GM12878 (cell line): ENCODE data around the gene PITPNM3. TPM values are rescaled to one million over a fixed set of nuclear protein-coding genes. Genes with fewer than 3 reads are reported as not detected.

ENCODE experiments used
- ATAC-seq: fragments of 200-7000 bp; cut with Tn5 transposase; 3 replicates; pipeline ENCODE4 v1.9.1; 2020; ENCODE audit warnings: mild to moderate bottlenecking, moderate library complexity
- BruUV-seq: library from RNA; stranded (reverse); fragments of 400-500 nt; replicated peaks from 2 replicates; lab custom pipeline; 2021; lab: Mats Ljungman, UMichigan
- CTCF ChIA-PET: fragments of 300-600 bp; sonication (Branson Sonifier 250); formaldehyde crosslinking; extraction: SDS; loops from one replicate; lab custom pipeline; 2021; ENCODE audit warnings: inconsistent platforms; lab: Yijun Ruan, JAX
- POLR2A ChIA-PET: fragments of 350-600 bp; formaldehyde crosslinking; extraction: SDS; loops from one replicate; lab custom pipeline; 2021; ENCODE audit warnings: inconsistent platforms; lab: Charles Lee
- RAD21 ChIA-PET: fragments of 300-600 bp; sonication (Branson Sonifier 250); formaldehyde crosslinking; loops from one replicate; lab custom pipeline; 2023; ENCODE audit warnings: antibody characterized with exemption; ENCODE audit not compliant: unreplicated experiment; lab: Charles Lee
- SMC1A ChIA-PET: fragments of 300-600 bp; sonication (Branson Sonifier 250); formaldehyde crosslinking; loops from one replicate; lab custom pipeline; 2023; ENCODE audit not compliant: unreplicated experiment, uncharacterized antibody; lab: Charles Lee
- DNase-seq: peaks from one replicate; pipeline ENCODE4 v3.0.0-alpha.2; 2011; ENCODE audit warnings: low read depth, low spot score
- FAIRE-seq: peaks from 3 replicates; lab custom pipeline; 2011; peaks lifted over from hg19 to GRCh38; lab: Jason Lieb, UNC
- H2AFZ ChIP-seq: 2 replicates; pipeline ENCODE4 v1.6.0; 2011; ENCODE audit warnings: low read depth, low read length, control low read depth; ENCODE audit not compliant: control insufficient read depth
- H3K27ac ChIP-seq: 2 replicates; pipeline ENCODE4 v1.5.1; 2011; ENCODE audit warnings: control low read depth; ENCODE audit not compliant: control insufficient read depth, insufficient read depth
- H3K27me3 ChIP-seq, 2 experiments: replicated peaks in 1 of 2; 2 replicates each; pipeline versions ENCODE4 v1.6.0 to v1.6.1; 2011; ENCODE audit warnings: low read length in 1 of 2; ENCODE audit not compliant: control insufficient read depth in 2 of 2, insufficient read depth in 2 of 2
- H3K36me3 ChIP-seq, 2 experiments: 2 replicates each; pipeline ENCODE4 v1.5.1; 2011; ENCODE audit warnings: low read length in 1 of 2; ENCODE audit not compliant: control insufficient read depth in 2 of 2, insufficient read depth in 2 of 2
- H3K4me1 ChIP-seq: 2 replicates; pipeline ENCODE4 v1.6.1; 2011; ENCODE audit warnings: mild to moderate bottlenecking, low read length, moderate library complexity, mixed read lengths; ENCODE audit not compliant: control insufficient read depth, insufficient read depth
- H3K4me2 ChIP-seq: 2 replicates; pipeline ENCODE4 v1.6.0; 2011; ENCODE audit warnings: control low read depth; ENCODE audit not compliant: control insufficient read depth, insufficient read depth
- H3K4me3 ChIP-seq: fragments of 200-600 bp; sonication (generic); 2 replicates; pipeline ENCODE4 v1.5.1; 2016
- H3K79me2 ChIP-seq: 2 replicates; pipeline ENCODE4 v1.6.0; 2011; ENCODE audit warnings: low read length; ENCODE audit not compliant: control insufficient read depth, insufficient read depth
- H3K9ac ChIP-seq: 2 replicates; pipeline ENCODE4 v1.8.0; 2011; ENCODE audit warnings: low read length, control low read depth, mixed read lengths; ENCODE audit not compliant: control insufficient read depth, insufficient read depth
- H3K9me3 ChIP-seq: replicated peaks from 3 replicates; pipeline ENCODE4 v1.5.1; 2011; ENCODE audit warnings: mild to moderate bottlenecking, low read length; ENCODE audit not compliant: control insufficient read depth, insufficient read depth
- H4K20me1 ChIP-seq: 2 replicates; pipeline ENCODE4 v1.6.0; 2011; ENCODE audit not compliant: control insufficient read depth, insufficient read depth
- BACH1 ChIP-seq: fragments of 450-650 bp; IDR thresholded peaks from 2 replicates; pipeline ENCODE4 v1.6.1; 2017; ENCODE audit warnings: mild to moderate bottlenecking, borderline replicate concordance
- CBFB ChIP-seq: IDR thresholded peaks from 2 replicates; pipeline ENCODE4 v1.6.1; 2016; ENCODE audit warnings: antibody characterized with exemption, low read depth
- CBX3 ChIP-seq: fragments of 200-600 bp; sonication (generic); IDR thresholded peaks from 2 replicates; pipeline ENCODE4 v1.6.1; 2016; ENCODE audit warnings: low read depth, borderline replicate concordance
- CEBPB ChIP-seq, 2 experiments: fragments of 150-350 bp in 1 of 2; IDR thresholded peaks; 2 replicates each; pipeline ENCODE4 v1.6.1; 2012 to 2014; ENCODE audit warnings: low read depth in 2 of 2, low read length in 2 of 2, borderline replicate concordance in 1 of 2, inconsistent platforms in 1 of 2
- CHD4 ChIP-seq: fragments of 200-600 bp; sonication (generic); IDR thresholded peaks from 2 replicates; pipeline ENCODE4 v1.6.1; 2016; ENCODE audit warnings: mild to moderate bottlenecking
- CREB1 ChIP-seq: IDR thresholded peaks from 2 replicates; pipeline ENCODE4 v1.6.1; 2012; ENCODE audit warnings: low read depth, mild to moderate bottlenecking, inconsistent platforms
- ELK1 ChIP-seq: IDR thresholded peaks from 2 replicates; pipeline ENCODE4 v1.6.1; 2012; ENCODE audit warnings: low read depth, low read length, improper control_type of control experiment
- HDGF ChIP-seq: fragments of 450-650 bp; IDR thresholded peaks from 2 replicates; pipeline ENCODE4 v1.6.1; 2016; ENCODE audit warnings: antibody characterized with exemption
- JUNB ChIP-seq: IDR thresholded peaks from 2 replicates; pipeline ENCODE4 v1.6.1; 2016; ENCODE audit warnings: antibody characterized with exemption, mild to moderate bottlenecking
- MLLT1 ChIP-seq: fragments of 450-650 bp; IDR thresholded peaks from 2 replicates; pipeline ENCODE4 v1.6.1; 2016; ENCODE audit warnings: mild to moderate bottlenecking
- NFIC ChIP-seq: IDR thresholded peaks from 2 replicates; pipeline ENCODE4 v1.6.1; 2012; ENCODE audit warnings: low read depth, mild to moderate bottlenecking, inconsistent platforms, low read length, moderate library complexity
- RBBP5 ChIP-seq: fragments of 200-600 bp; sonication (generic); conservative IDR thresholded peaks from 2 replicates; pipeline ENCODE4 v1.6.1; 2016
- SIX5 ChIP-seq: IDR thresholded peaks from 2 replicates; pipeline ENCODE4 v1.6.1; 2011; ENCODE audit warnings: mild to moderate bottlenecking, low read depth, low read length, moderate library complexity; ENCODE audit not compliant: severe bottlenecking
- SPI1 ChIP-seq: IDR thresholded peaks from 2 replicates; pipeline ENCODE4 v1.6.1; 2011; ENCODE audit warnings: low read depth, mild to moderate bottlenecking, low read length, moderate library complexity, borderline replicate concordance; ENCODE audit not compliant: insufficient read depth
- TARDBP ChIP-seq: IDR thresholded peaks from 2 replicates; pipeline ENCODE4 v1.6.1; 2016; ENCODE audit warnings: borderline replicate concordance
- YY1 ChIP-seq: IDR thresholded peaks from 2 replicates; pipeline ENCODE4 v1.6.1; 2011; ENCODE audit warnings: low read depth, mild to moderate bottlenecking, low read length
- ZNF274 ChIP-seq: IDR thresholded peaks from one replicate; pipeline ENCODE4 v1.8.0; 2011; ENCODE audit not compliant: insufficient read length, insufficient read depth
- WGBS: methylation state at CpG from one replicate; pipeline ENCODE4 v1.1.6; 2016; ENCODE audit warnings: low lambda C conversion rate; ENCODE audit not compliant: insufficient replicate concordance, insufficient coverage; ENCODE audit errors: missing lambda C conversion rate; 5-methylcytosine and 5-hydroxymethylcytosine counted together
- in situ Hi-C: fragments of 300-500 bp; cut with MboI; formaldehyde crosslinking; loops from 9 replicates; pipeline ENCODE4 v1.14.3; 2018; ENCODE audit warnings: mixed read lengths
- intact Hi-C: fragments of 100-400 bp; cut with micrococcal nuclease; formaldehyde crosslinking; loops from one replicate; pipeline ENCODE4 v1.14.2; 2022; ENCODE audit not compliant: unreplicated experiment
- polyA plus RNA-seq, 11 experiments: library from polyadenylated mRNA; depleted of rRNA in 4 of 11; unstranded in 6 of 11; stranded (reverse) in 5 of 11; fragments of >200 nt; fragmentation: Nextera tagmentation in 4 of 11; fragmentation: Illumina TruSeq in 1 of 11; extraction: Ambion mirVana in 4 of 11; extraction: Trizol in 1 of 11; gene quantifications; 1 replicate in 1 of 11; 2 replicates in 10 of 11; pipeline versions ENCODE4 v1.2.1 to v1.2.3, GENCODE V29; 2011 to 2016; ENCODE audit warnings: inconsistent platforms in 2 of 11, missing spikeins in 2 of 11, low read depth in 1 of 11
- total RNA-seq, 4 experiments: library from RNA; depleted of rRNA in 3 of 4; stranded (reverse); fragments of >200 nt in 3 of 4; fragmentation: Illumina TruSeq in 1 of 4; extraction: Trizol in 1 of 4; gene quantifications; 2 replicates each; pipeline versions ENCODE4 v1.2.1 to v1.2.3, GENCODE V29; 2013 to 2021
- TF ChIP-seq, protein P1 (sequence below): fragments of 450-650 bp; IDR thresholded peaks from 2 replicates; pipeline ENCODE4 v1.6.1; 2016; ENCODE audit warnings: mild to moderate bottlenecking
- TF ChIP-seq, protein P2 (sequence below): fragments of 150-350 bp; IDR thresholded peaks from 2 replicates; pipeline ENCODE4 v1.6.1; 2014; ENCODE audit warnings: mild to moderate bottlenecking, low read depth, low read length

Gene PITPNM3
- total and polyA plus RNA-seq, 10 of the 15 experiments (the other 5 are each of a cell fraction or from before 2014, with no cell fraction given): 0.02 to 0.49 (median 0.19) TPM; not detected in 1

GRCh38 chr17:6408735-6409134 is 147.6 kb downstream of the PITPNM3 start (continued):
- TF ChIP-seq CHD4: no peak

DNA sequence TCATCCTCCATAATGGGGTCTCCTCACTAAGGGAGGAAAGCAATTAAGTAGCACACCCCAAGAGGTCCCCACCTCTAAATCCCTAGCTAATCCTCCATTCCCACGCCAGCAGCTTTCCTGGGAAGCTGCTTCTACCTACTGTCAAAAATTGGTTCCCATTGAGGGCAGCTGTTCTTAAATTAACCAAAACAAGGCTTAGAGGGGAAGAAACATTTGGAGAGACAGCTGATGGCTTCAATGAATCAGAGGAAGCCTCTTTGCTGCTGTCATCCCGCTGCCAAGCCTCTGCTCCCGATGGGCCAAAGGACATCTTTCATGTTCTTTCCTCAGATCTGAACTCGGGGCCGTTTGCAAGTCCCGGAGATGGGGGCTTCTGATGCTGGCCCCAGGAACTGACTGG is 148.1 kb downstream of the PITPNM3 start:
- ChIA-PET SMC1A (no interaction called here), CTCF (interaction anchor here (1.1 kb wide), 1 partner anchor 814 kb away, joined by 3 read pairs; no protein-coding TSS in a partner anchor)
- in situ Hi-C loops: loop anchor here (25.0 kb wide), 1 partner anchor 696 kb away; no protein-coding TSS in a partner anchor
- TF ChIP-seq CREB1 (no peak), BACH1 (no peak), HDGF (no peak), SIX5 (no peak), NFIC (no peak), RBBP5 (no peak), ZNF274 (no peak), CHD4 (no peak), MLLT1 (no peak), CBX3 (no peak), ELK1 (no peak), SPI1 (no peak), CBFB (no peak), CEBPB (IDR thresholded peaks at IDR 0.05; ENCODE audit: borderline replicate concordance in 1 of 2, low read depth in 2 of 2, low read length in 2 of 2) (no peak), TARDBP (no peak), YY1 (no peak), JUNB (no peak)
- TF ChIP-seq, protein P1, sequence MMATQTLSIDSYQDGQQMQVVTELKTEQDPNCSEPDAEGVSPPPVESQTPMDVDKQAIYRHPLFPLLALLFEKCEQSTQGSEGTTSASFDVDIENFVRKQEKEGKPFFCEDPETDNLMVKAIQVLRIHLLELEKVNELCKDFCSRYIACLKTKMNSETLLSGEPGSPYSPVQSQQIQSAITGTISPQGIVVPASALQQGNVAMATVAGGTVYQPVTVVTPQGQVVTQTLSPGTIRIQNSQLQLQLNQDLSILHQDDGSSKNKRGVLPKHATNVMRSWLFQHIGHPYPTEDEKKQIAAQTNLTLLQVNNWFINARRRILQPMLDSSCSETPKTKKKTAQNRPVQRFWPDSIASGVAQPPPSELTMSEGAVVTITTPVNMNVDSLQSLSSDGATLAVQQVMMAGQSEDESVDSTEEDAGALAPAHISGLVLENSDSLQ: no peak
- TF ChIP-seq, protein P2, sequence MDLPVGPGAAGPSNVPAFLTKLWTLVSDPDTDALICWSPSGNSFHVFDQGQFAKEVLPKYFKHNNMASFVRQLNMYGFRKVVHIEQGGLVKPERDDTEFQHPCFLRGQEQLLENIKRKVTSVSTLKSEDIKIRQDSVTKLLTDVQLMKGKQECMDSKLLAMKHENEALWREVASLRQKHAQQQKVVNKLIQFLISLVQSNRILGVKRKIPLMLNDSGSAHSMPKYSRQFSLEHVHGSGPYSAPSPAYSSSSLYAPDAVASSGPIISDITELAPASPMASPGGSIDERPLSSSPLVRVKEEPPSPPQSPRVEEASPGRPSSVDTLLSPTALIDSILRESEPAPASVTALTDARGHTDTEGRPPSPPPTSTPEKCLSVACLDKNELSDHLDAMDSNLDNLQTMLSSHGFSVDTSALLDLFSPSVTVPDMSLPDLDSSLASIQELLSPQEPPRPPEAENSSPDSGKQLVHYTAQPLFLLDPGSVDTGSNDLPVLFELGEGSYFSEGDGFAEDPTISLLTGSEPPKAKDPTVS: no peak

More for the DNA sequence above, 148.1 kb downstream of the PITPNM3 start:
- FAIRE-seq (no peak), ATAC-seq (no peak), DNase-seq (no peak)
- no peaks in the 10 kb centered on the region for H3K36me3 ChIP-seq
- WGBS: 19% methylated on average over 6 of the region's 6 CpGs
- POLR2A ChIA-PET: no interaction called here
- no peak overlapping the region for H3K9ac ChIP-seq
- H4K20me1 ChIP-seq: no peaks in the 10 kb centered on the region
- H3K27ac ChIP-seq: no peak overlapping the region
- BruUV-seq: no TSS peak
- intact Hi-C loops: no loop called here
- H3K4me1 ChIP-seq: no peaks in the 10 kb centered on the region
- no peak overlapping the region for H3K4me2 ChIP-seq
- RAD21 ChIA-PET: no interaction called here
- no peaks in the 10 kb centered on the region; a peak in 1 of 4 replicates for H3K27me3 ChIP-seq
- no peaks in the 10 kb centered on the region for H3K79me2 ChIP-seq
- no peak overlapping the region for H3K4me3 ChIP-seq
- H3K9me3 ChIP-seq: no peaks in the 10 kb centered on the region
- no peak overlapping the region for H2AFZ ChIP-seq
